ENCODE measurements around the gene MAN2A1.
"Not testable (repeated sequence)": the region's sequence is repeated elsewhere in the genome, so short reads cannot be mapped to it uniquely, and the experiment has no call there.

Gene MAN2A1

GRCh38 chr5:109874108-109874507 is 184.4 kb downstream of the MAN2A1 start:
- Histone ChIP-seq H3K9ac (ENCODE audit: low read length) (no peak overlapping the region), H3K4me1 (ENCODE audit: control insufficient read depth, insufficient read depth, low read length) (peaks cover 7% of the 10 kb centered on the region), H3K36me3 (ENCODE audit: control insufficient read depth, insufficient read depth, low read length, severe bottlenecking) (no peaks in the 10 kb centered on the region), H3K9me3 (ENCODE audit: control insufficient read depth, low read length) (no peaks in the 10 kb centered on the region), H3K4me3 (ENCODE audit: low read length) (no peak overlapping the region), H3K27me3 (replicated peaks; ENCODE audit: control insufficient read depth, insufficient read depth, low read length) (no peaks in the 10 kb centered on the region)
- DNase-seq (ENCODE audit: low read depth) = no peak

- DNase-seq (ENCODE audit: low read depth) = peak; percentile 23
- H3K36me3 ChIP-seq (ENCODE audit: control insufficient read depth, insufficient read depth, low read length, severe bottlenecking) = no peaks in the 10 kb centered on the region
- H3K4me3 ChIP-seq (ENCODE audit: low read length) = no peak overlapping the region
- peaks cover 7% of the 10 kb centered on the region for H3K4me1 ChIP-seq (ENCODE audit: control insufficient read depth, insufficient read depth, low read length)
- H3K27me3 ChIP-seq (replicated peaks; ENCODE audit: control insufficient read depth, insufficient read depth, low read length) = no peaks in the 10 kb centered on the region
- no peak overlapping the region for H3K9ac ChIP-seq (ENCODE audit: low read length)
- H3K9me3 ChIP-seq (ENCODE audit: control insufficient read depth, low read length) = no peaks in the 10 kb centered on the region
Measured at GRCh38 chr5:109876030-109876725, 186.5 kb downstream of the MAN2A1 start.

- Histone ChIP-seq H3K36me3 (ENCODE audit: control insufficient read depth, insufficient read depth, low read length, severe bottlenecking) (no peaks in the 10 kb centered on the region), H3K9me3 (ENCODE audit: control insufficient read depth, low read length) (no peaks in the 10 kb centered on the region), H3K4me1 (ENCODE audit: control insufficient read depth, insufficient read depth, low read length) (peaks cover 7% of the 10 kb centered on the region), H3K4me3 (ENCODE audit: low read length) (no peak overlapping the region), H3K9ac (ENCODE audit: low read length) (no peak overlapping the region), H3K27me3 (replicated peaks; ENCODE audit: control insufficient read depth, insufficient read depth, low read length) (no peaks in the 10 kb centered on the region)
- DNase-seq (ENCODE audit: low read depth) = no peak
Measured at GRCh38 chr5:109876941-109877669, 187.4 kb downstream of the MAN2A1 start.

- DNase-seq (ENCODE audit: low read depth) = no peak
- Histone ChIP-seq H3K36me3 (ENCODE audit: control insufficient read depth, insufficient read depth, low read length, severe bottlenecking) (no peaks in the 10 kb centered on the region), H3K4me3 (ENCODE audit: low read length) (no peak overlapping the region), H3K9me3 (ENCODE audit: control insufficient read depth, low read length) (no peaks in the 10 kb centered on the region), H3K27me3 (replicated peaks; ENCODE audit: control insufficient read depth, insufficient read depth, low read length) (no peaks in the 10 kb centered on the region), H3K4me1 (ENCODE audit: control insufficient read depth, insufficient read depth, low read length) (peaks cover 7% of the 10 kb centered on the region), H3K9ac (ENCODE audit: low read length) (no peak overlapping the region)
Measured at GRCh38 chr5:109877670-109878045, 187.9 kb downstream of the MAN2A1 start.

- Histone ChIP-seq H3K9me3 (ENCODE audit: control insufficient read depth, low read length) (no peaks in the 10 kb centered on the region), H3K27me3 (replicated peaks; ENCODE audit: control insufficient read depth, insufficient read depth, low read length) (no peaks in the 10 kb centered on the region), H3K36me3 (ENCODE audit: control insufficient read depth, insufficient read depth, low read length, severe bottlenecking) (no peaks in the 10 kb centered on the region), H3K4me1 (ENCODE audit: control insufficient read depth, insufficient read depth, low read length) (peaks cover 7% of the 10 kb centered on the region), H3K9ac (ENCODE audit: low read length) (no peak overlapping the region), H3K4me3 (ENCODE audit: low read length) (no peak overlapping the region)
- DNase-seq (ENCODE audit: low read depth) = no peak
Measured at GRCh38 chr5:109878887-109879286, 189.2 kb downstream of the MAN2A1 start.

GRCh38 chr5:109880907-109881685 is 191.4 kb downstream of the MAN2A1 start:
- Histone ChIP-seq H3K36me3 (ENCODE audit: control insufficient read depth, insufficient read depth, low read length, severe bottlenecking) (no peaks in the 10 kb centered on the region), H3K4me1 (ENCODE audit: control insufficient read depth, insufficient read depth, low read length) (peaks cover 7% of the 10 kb centered on the region)
- no peak for DNase-seq (ENCODE audit: low read depth)

GRCh38 chr5:109882546-109882945 is 192.8 kb downstream of the MAN2A1 start:
- Histone ChIP-seq H3K9me3 (ENCODE audit: control insufficient read depth, low read length) (no peaks in the 10 kb centered on the region), H3K4me1 (ENCODE audit: control insufficient read depth, insufficient read depth, low read length) (peaks cover 4% of the 10 kb centered on the region), H3K36me3 (ENCODE audit: control insufficient read depth, insufficient read depth, low read length, severe bottlenecking) (no peaks in the 10 kb centered on the region), H3K4me3 (ENCODE audit: low read length) (no peak overlapping the region), H3K9ac (ENCODE audit: low read length) (no peak overlapping the region), H3K27me3 (replicated peaks; ENCODE audit: control insufficient read depth, insufficient read depth, low read length) (no peaks in the 10 kb centered on the region)
- DNase-seq (ENCODE audit: low read depth) = no peak

More at GRCh38 chr5:109880907-109881685, 191.4 kb downstream of the MAN2A1 start:
- H3K4me3 ChIP-seq (ENCODE audit: low read length) = no peak overlapping the region
- H3K9me3 ChIP-seq (ENCODE audit: control insufficient read depth, low read length) = no peaks in the 10 kb centered on the region
- H3K9ac ChIP-seq (ENCODE audit: low read length) = no peak overlapping the region
- H3K27me3 ChIP-seq (replicated peaks; ENCODE audit: control insufficient read depth, insufficient read depth, low read length) = no peaks in the 10 kb centered on the region

GRCh38 chr5:109884676-109885075 is 194.9 kb downstream of the MAN2A1 start:
- Histone ChIP-seq H3K4me3 (ENCODE audit: low read length) (no peak overlapping the region), H3K36me3 (ENCODE audit: control insufficient read depth, insufficient read depth, low read length, severe bottlenecking) (no peaks in the 10 kb centered on the region), H3K27me3 (replicated peaks; ENCODE audit: control insufficient read depth, insufficient read depth, low read length) (no peaks in the 10 kb centered on the region), H3K9me3 (ENCODE audit: control insufficient read depth, low read length) (no peaks in the 10 kb centered on the region), H3K9ac (ENCODE audit: low read length) (no peak overlapping the region), H3K4me1 (ENCODE audit: control insufficient read depth, insufficient read depth, low read length) (no peaks in the 10 kb centered on the region)
- DNase-seq (ENCODE audit: low read depth) = no peak

- no peaks in the 10 kb centered on the region for H3K4me1 ChIP-seq (ENCODE audit: control insufficient read depth, insufficient read depth, low read length)
- no peaks in the 10 kb centered on the region for H3K36me3 ChIP-seq (ENCODE audit: control insufficient read depth, insufficient read depth, low read length, severe bottlenecking)
- DNase-seq (ENCODE audit: low read depth) = no peak
- H3K27me3 ChIP-seq (replicated peaks; ENCODE audit: control insufficient read depth, insufficient read depth, low read length) = no peaks in the 10 kb centered on the region
- no peaks in the 10 kb centered on the region for H3K9me3 ChIP-seq (ENCODE audit: control insufficient read depth, low read length)
- no peak overlapping the region for H3K9ac ChIP-seq (ENCODE audit: low read length)
- no peak overlapping the region for H3K4me3 ChIP-seq (ENCODE audit: low read length)
Measured at GRCh38 chr5:109885205-109885604, 195.5 kb downstream of the MAN2A1 start.

GRCh38 chr5:109888989-109889388 is 199.3 kb downstream of the MAN2A1 start:
- no peaks in the 10 kb centered on the region for H3K36me3 ChIP-seq (ENCODE audit: control insufficient read depth, insufficient read depth, low read length, severe bottlenecking)
- no peaks in the 10 kb centered on the region for H3K4me1 ChIP-seq (ENCODE audit: control insufficient read depth, insufficient read depth, low read length)
- H3K27me3 ChIP-seq (replicated peaks; ENCODE audit: control insufficient read depth, insufficient read depth, low read length) = no peaks in the 10 kb centered on the region
- no peak overlapping the region for H3K4me3 ChIP-seq (ENCODE audit: low read length)
- no peak for DNase-seq (ENCODE audit: low read depth)
- no peak overlapping the region for H3K9ac ChIP-seq (ENCODE audit: low read length)
- H3K9me3 ChIP-seq (ENCODE audit: control insufficient read depth, low read length) = no peaks in the 10 kb centered on the region

- not testable (repeated sequence) for H3K9ac ChIP-seq (ENCODE audit: low read length); DNase-seq (ENCODE audit: low read depth); H3K9me3 ChIP-seq (ENCODE audit: control insufficient read depth, low read length); H3K4me3 ChIP-seq (ENCODE audit: low read length); H3K36me3 ChIP-seq (ENCODE audit: control insufficient read depth, insufficient read depth, low read length, severe bottlenecking); H3K27me3 ChIP-seq (replicated peaks; ENCODE audit: control insufficient read depth, insufficient read depth, low read length); H3K4me1 ChIP-seq (ENCODE audit: control insufficient read depth, insufficient read depth, low read length)
Measured at GRCh38 chr5:109893271-109893670, 203.5 kb downstream of the MAN2A1 start.
